ENCODE results near the gene COPS9. TPM values are rescaled to one million over a fixed set of nuclear protein-coding genes. Genes with fewer than 3 reads are reported as not detected.

Gene COPS9
- total RNA-seq, 1 donor from 2014 or later, result 34.7 TPM

- DNase-seq (ENCODE audit: low read depth), result no peak
These were observed 24.9 kb downstream of the COPS9 start for GRCh38 chr2:240111253-240111652.

GRCh38 chr2:240109386-240109785 is 26.7 kb downstream of the COPS9 start:
- DNase-seq (ENCODE audit: low read depth), result no peak

- no peak for DNase-seq (ENCODE audit: low read depth)
These were observed 28.7 kb downstream of the COPS9 start for GRCh38 chr2:240107477-240107796.

- no peak for DNase-seq (ENCODE audit: low read depth)
These were observed 29.2 kb downstream of the COPS9 start for GRCh38 chr2:240106765-240107476.

GRCh38 chr2:240105982-240106381 is 30.1 kb downstream of the COPS9 start:
- DNase-seq (ENCODE audit: low read depth), result no peak

GRCh38 chr2:240103136-240103535 is 33.0 kb downstream of the COPS9 start:
- no peak for DNase-seq (ENCODE audit: low read depth)

- no peak for DNase-seq (ENCODE audit: low read depth)
These were observed 37.8 kb downstream of the COPS9 start for GRCh38 chr2:240098349-240098748.

GRCh38 chr2:240095556-240096523 is 40.3 kb downstream of the COPS9 start:
- no peak for DNase-seq (ENCODE audit: low read depth)

- no peak for DNase-seq (ENCODE audit: low read depth)
These were observed 46.8 kb downstream of the COPS9 start for GRCh38 chr2:240089306-240089705.

- DNase-seq (ENCODE audit: low read depth), result no peak
These were observed 49.5 kb downstream of the COPS9 start for GRCh38 chr2:240086563-240086962.

Other genes starting within 250 kb of the COPS9 start
- 158 and 170 TPM in 2 replicates for gene NDUFA10, start 111.0 kb downstream of the COPS9 start, total RNA-seq
- gene OR6B2, start 105.9 kb downstream of the COPS9 start, total RNA-seq, result not detected in 2 replicates
- gene OR6B3, start 82.8 kb downstream of the COPS9 start, total RNA-seq, result not detected in 2 replicates
- not detected in 2 replicates for gene OTOS, start 4.4 kb upstream of the COPS9 start, total RNA-seq